Kidney epithelial cell (primary cell): ENCODE results near the gene C2orf76. TPM values are rescaled to one million over a fixed set of nuclear protein-coding genes. Genes with fewer than 3 reads are reported as not detected.

ENCODE experiments used
- DNase-seq: peaks from one replicate; pipeline ENCODE4 v3.0.0-alpha.2; 2010; ENCODE audit warnings: low read depth
- H3K27me3 ChIP-seq: 2 replicates; pipeline ENCODE4 v1.6.0; 2011; ENCODE audit warnings: low read length; ENCODE audit not compliant: control insufficient read depth, insufficient read depth
- H3K36me3 ChIP-seq: 2 replicates; pipeline ENCODE4 v1.5.1; 2011; ENCODE audit warnings: low read length; ENCODE audit not compliant: control insufficient read depth, insufficient read depth
- H3K4me3 ChIP-seq: 2 replicates; pipeline ENCODE4 v1.5.1; 2011; ENCODE audit warnings: low read depth, mild to moderate bottlenecking, control low read depth, low read length
- CTCF ChIP-seq: IDR thresholded peaks from 2 replicates; pipeline ENCODE4 v1.5.1; 2011; ENCODE audit warnings: mild to moderate bottlenecking, moderate library complexity, low read length, control low read depth, inconsistent platforms; ENCODE audit not compliant: insufficient read depth, poor library complexity, severe bottlenecking
- total RNA-seq: library from RNA; depleted of rRNA; stranded (reverse); fragments of >200 nt; gene quantifications from 2 replicates; pipeline ENCODE4 v1.2.3, GENCODE V29; 2015

The C2orf76 gene
- total RNA-seq, 1 donor from 2014 or later: 6.4 TPM

GRCh38 chr2:119349289-119349688 is 17.3 kb downstream of the C2orf76 start:
- no peak for TF ChIP-seq CTCF
- no peak for DNase-seq
- H3K4me3 ChIP-seq: no peak overlapping the region

GRCh38 chr2:119341684-119342083 is 24.9 kb downstream of the C2orf76 start:
- no peak overlapping the region for H3K4me3 ChIP-seq
- no peaks in the 10 kb centered on the region for H3K27me3 ChIP-seq
- no peaks in the 10 kb centered on the region for H3K36me3 ChIP-seq
- TF ChIP-seq CTCF: no peak
- no peak for DNase-seq

More at GRCh38 chr2:119349289-119349688, 17.3 kb downstream of the C2orf76 start:
- Histone ChIP-seq H3K27me3 (no peaks in the 10 kb centered on the region), H3K36me3 (no peaks in the 10 kb centered on the region)

- TF ChIP-seq CTCF: no peak
- no peaks in the 10 kb centered on the region for H3K36me3 ChIP-seq
- DNase-seq: no peak
- no peaks in the 10 kb centered on the region for H3K27me3 ChIP-seq
- H3K4me3 ChIP-seq: no peak overlapping the region
These were observed 27.1 kb downstream of the C2orf76 start for GRCh38 chr2:119339562-119339923.

GRCh38 chr2:119338826-119339561 is 27.6 kb downstream of the C2orf76 start:
- TF ChIP-seq CTCF: no peak
- no peaks in the 10 kb centered on the region for H3K27me3 ChIP-seq
- no peak for DNase-seq

GRCh38 chr2:119338272-119338671 is 28.4 kb downstream of the C2orf76 start:
- no peak for DNase-seq
- no peaks in the 10 kb centered on the region for H3K27me3 ChIP-seq
- no peak overlapping the region for H3K4me3 ChIP-seq
- TF ChIP-seq CTCF: no peak
- H3K36me3 ChIP-seq: no peaks in the 10 kb centered on the region

More at GRCh38 chr2:119338826-119339561, 27.6 kb downstream of the C2orf76 start:
- Histone ChIP-seq H3K36me3 (no peaks in the 10 kb centered on the region), H3K4me3 (no peak overlapping the region)

GRCh38 chr2:119337749-119338148 is 28.9 kb downstream of the C2orf76 start:
- Histone ChIP-seq H3K36me3 (no peaks in the 10 kb centered on the region), H3K27me3 (no peaks in the 10 kb centered on the region)
- TF ChIP-seq CTCF: no peak

More at GRCh38 chr2:119337749-119338148, 28.9 kb downstream of the C2orf76 start:
- DNase-seq: no peak
- H3K4me3 ChIP-seq: no peak overlapping the region
